IMR-90 (cell line): ENCODE measurements around the gene HAO2. TPM values are rescaled to one million over a fixed set of nuclear protein-coding genes. Genes with fewer than 3 reads are reported as not detected.

Experiments used
- ATAC-seq: fragments of 200-7000 bp; cut with Tn5 transposase; 2 replicates; pipeline ENCODE4 v1.9.1; 2020; ENCODE audit warnings: low read depth, mild to moderate bottlenecking, moderate library complexity
- BruUV-seq: library from RNA; stranded (reverse); fragments of 400-500 nt; replicated peaks from 2 replicates; lab custom pipeline; 2021; lab: Mats Ljungman, UMichigan
- CTCF ChIA-PET: fragments of 300-600 bp; formaldehyde crosslinking; extraction: SDS; loops from one replicate; lab custom pipeline; 2021; ENCODE audit warnings: antibody characterized with exemption; lab: Yijun Ruan, JAX
- POLR2A ChIA-PET: fragments of 300-600 bp; sonication (Branson Sonifier 250); formaldehyde crosslinking; loops from one replicate; lab custom pipeline; 2022; ENCODE audit warnings: antibody characterized with exemption; ENCODE audit not compliant: unreplicated experiment; lab: Charles Lee
- DNase-seq: peaks from one replicate; pipeline ENCODE4 v3.0.0; 2013
- H2AFZ ChIP-seq: replicated peaks from 2 replicates; pipeline ENCODE3; 2013; ENCODE audit warnings: low read length, mild to moderate bottlenecking; ENCODE audit not compliant: poor library complexity
- H2AK5ac ChIP-seq: 2 replicates; pipeline ENCODE4 v1.6.1; 2013; ENCODE audit warnings: low read depth, low read length, inconsistent platforms
- H2AK9ac ChIP-seq: replicated peaks from 2 replicates; pipeline ENCODE3; 2013; ENCODE audit warnings: mild to moderate bottlenecking, low read depth, low read length, moderate library complexity; ENCODE audit not compliant: poor library complexity
- H2BK120ac ChIP-seq: 2 replicates; pipeline ENCODE4 v1.6.1; 2013; ENCODE audit warnings: low read depth, low read length, inconsistent platforms
- H2BK15ac ChIP-seq: 3 replicates; pipeline ENCODE4 v1.6.1; 2013; ENCODE audit warnings: low read depth, low read length, inconsistent platforms
- H2BK20ac ChIP-seq: 2 replicates; pipeline ENCODE4 v1.6.1; 2013; ENCODE audit warnings: low read depth, mild to moderate bottlenecking, inconsistent platforms, low read length, moderate library complexity
- H2BK5ac ChIP-seq: 2 replicates; pipeline ENCODE4 v1.6.1; 2013; ENCODE audit warnings: mild to moderate bottlenecking, low read depth, low read length, inconsistent platforms; ENCODE audit not compliant: poor library complexity, severe bottlenecking
- H3K14ac ChIP-seq: replicated peaks from 2 replicates; pipeline ENCODE4 v1.6.1; 2013; ENCODE audit warnings: low read depth, low read length, inconsistent platforms
- H3K18ac ChIP-seq: 2 replicates; pipeline ENCODE4 v1.6.1; 2013; ENCODE audit warnings: low read depth, low read length, control low read depth
- H3K23ac ChIP-seq: 2 replicates; pipeline ENCODE4 v1.6.1; 2013; ENCODE audit warnings: low read depth, low read length, inconsistent platforms
- H3K27ac ChIP-seq: 2 replicates; pipeline ENCODE4 v1.5.1; 2013; ENCODE audit warnings: mild to moderate bottlenecking, control low read depth, low read length; ENCODE audit not compliant: insufficient read depth
- H3K27me3 ChIP-seq: 2 replicates; pipeline ENCODE4 v1.6.1; 2013; ENCODE audit warnings: low read length; ENCODE audit not compliant: control insufficient read depth, insufficient read depth
- H3K36me3 ChIP-seq: 2 replicates; pipeline ENCODE4 v1.6.1; 2013; ENCODE audit warnings: low read length, mixed read lengths; ENCODE audit not compliant: control insufficient read depth, insufficient read depth
- H3K4ac ChIP-seq: 2 replicates; pipeline ENCODE4 v1.6.1; 2013; ENCODE audit warnings: low read depth, low read length, inconsistent platforms
- H3K4me1 ChIP-seq: 2 replicates; pipeline ENCODE4 v1.6.1; 2013; ENCODE audit warnings: low read length, mixed read lengths; ENCODE audit not compliant: control insufficient read depth, insufficient read depth
- H3K4me2 ChIP-seq: 2 replicates; pipeline ENCODE4 v1.6.1; 2013; ENCODE audit warnings: low read depth, mild to moderate bottlenecking, control low read depth, low read length, moderate library complexity
- H3K4me3 ChIP-seq: 2 replicates; pipeline ENCODE4 v1.5.1; 2013; ENCODE audit warnings: low read depth, mild to moderate bottlenecking, control low read depth, low read length, moderate library complexity; ENCODE audit not compliant: insufficient read depth
- H3K56ac ChIP-seq: 2 replicates; pipeline ENCODE4 v1.6.1; 2013; ENCODE audit warnings: low read length, inconsistent platforms; ENCODE audit not compliant: insufficient read depth; ENCODE audit errors: extremely low read depth
- H3K79me1 ChIP-seq, 2 experiments: 2 replicates each; pipeline ENCODE4 v1.6.1; 2013; ENCODE audit warnings: low read length in 2 of 2, inconsistent platforms in 1 of 2, low read depth in 1 of 2
- H3K9ac ChIP-seq: 2 replicates; pipeline ENCODE4 v1.6.1; 2013; ENCODE audit warnings: low read depth, low read length, control low read depth
- H3K9me1 ChIP-seq: 2 replicates; pipeline ENCODE4 v1.6.1; 2013; ENCODE audit warnings: low read length, inconsistent platforms; ENCODE audit not compliant: insufficient read depth
- H3K9me3 ChIP-seq: 2 replicates; pipeline ENCODE4 v1.6.1; 2013; ENCODE audit warnings: low read length; ENCODE audit not compliant: control insufficient read depth, insufficient read depth
- H4K20me1 ChIP-seq: 2 replicates; pipeline ENCODE4 v1.6.1; 2013; ENCODE audit warnings: low read length, inconsistent platforms; ENCODE audit not compliant: insufficient read depth
- H4K5ac ChIP-seq: 2 replicates; pipeline ENCODE4 v1.6.1; 2013; ENCODE audit warnings: mild to moderate bottlenecking, low read depth, low read length, control low read depth
- H4K8ac ChIP-seq, 2 experiments: 2 replicates each; pipeline ENCODE4 v1.6.1; 2013; ENCODE audit warnings: low read depth in 2 of 2, low read length in 2 of 2, control low read depth in 1 of 2, inconsistent platforms in 1 of 2
- H4K91ac ChIP-seq: 2 replicates; pipeline ENCODE4 v1.6.1; 2013; ENCODE audit warnings: low read depth, low read length, inconsistent platforms; ENCODE audit not compliant: insufficient read depth
- BHLHE40 ChIP-seq: fragments of 150-350 bp; IDR thresholded peaks from 2 replicates; pipeline ENCODE4 v1.6.1; 2016; ENCODE audit warnings: mild to moderate bottlenecking, low read depth, low read length
- CHD1 ChIP-seq: IDR thresholded peaks from 2 replicates; pipeline ENCODE4 v1.6.1; 2012; ENCODE audit warnings: low read depth, low read length, improper control_type of control experiment
- FOS ChIP-seq: fragments of 150-350 bp; IDR thresholded peaks from 2 replicates; pipeline ENCODE4 v1.6.1; 2016; ENCODE audit warnings: low read depth, low read length
- MXI1 ChIP-seq: IDR thresholded peaks from 2 replicates; pipeline ENCODE4 v1.6.1; 2012; ENCODE audit warnings: low read depth, mild to moderate bottlenecking, low read length, moderate library complexity, borderline replicate concordance
- WGBS, 2 experiments: methylation state at CpG; one replicate each; pipeline versions ENCODE4 v1.1.5 to v1.1.7; 2013; ENCODE audit warnings: missing lambda C conversion rate in 2 of 2; ENCODE audit not compliant: insufficient read length in 1 of 2; ENCODE audit errors: extremely low coverage in 2 of 2; 5-methylcytosine and 5-hydroxymethylcytosine counted together
- dilution Hi-C: fragments of 300-500 bp; cut with HindIII; formaldehyde crosslinking; loops from one replicate; pipeline ENCODE4 v1.14.3; 2018; ENCODE audit warnings: low sequenced_read_pairs; ENCODE audit not compliant: unreplicated experiment
- in situ Hi-C: fragments of 300-500 bp; cut with MboI; formaldehyde crosslinking; loops from 3 replicates; pipeline ENCODE4 v1.14.3; 2019; ENCODE audit warnings: low sequenced_read_pairs, inconsistent platforms, mixed read lengths
- intact Hi-C: fragments of 100-400 bp; cut with micrococcal nuclease; formaldehyde crosslinking; loops from 2 replicates; pipeline ENCODE4 v1.10.0; 2022
- polyA plus RNA-seq, 3 experiments: library from polyadenylated mRNA; depleted of rRNA; stranded (reverse); fragments of >200 nt; gene quantifications; 2 replicates each; pipeline ENCODE4 v1.2.3, GENCODE V29; 2012; ENCODE audit warnings: low replicate concordance in 1 of 3
- total RNA-seq: library from RNA; depleted of rRNA; stranded (reverse); fragments of >200 nt; gene quantifications from 2 replicates; pipeline ENCODE4 v1.2.3, GENCODE V29; 2012

HAO2 gene
- total and polyA plus RNA-seq, 2 of the 4 experiments (the other 2 are of a cell fraction) = not detected

- Histone ChIP-seq H2BK20ac (no peak overlapping the region), H3K9me3 (no peaks in the 10 kb centered on the region), H2AFZ (no peak overlapping the region), H4K8ac (no peak overlapping the region), H3K27ac (no peak overlapping the region), H3K9me1 (no peaks in the 10 kb centered on the region), H3K27me3 (peaks cover 4% of the 10 kb centered on the region), H3K23ac (no peak overlapping the region), H2BK5ac (no peak overlapping the region), H2AK9ac (no peak overlapping the region), H4K91ac (no peak overlapping the region), H2BK120ac (no peak overlapping the region), H3K9ac (no peak overlapping the region), H3K36me3 (no peaks in the 10 kb centered on the region), H3K79me1 (no peaks in the 10 kb centered on the region), H2AK5ac (no peak overlapping the region), H4K5ac (no peak overlapping the region), H3K18ac (no peak overlapping the region), H3K4me3 (no peak overlapping the region), H2BK15ac (no peak overlapping the region), H4K20me1 (no peaks in the 10 kb centered on the region), H3K56ac (no peak overlapping the region), H3K4me2 (no peak overlapping the region), H3K4me1 (no peaks in the 10 kb centered on the region), H3K14ac (no peak overlapping the region), H3K4ac (no peak overlapping the region)
- DNase-seq (no peak), ATAC-seq (no peak)
- in situ Hi-C loops (loop anchor here (10.0 to 25.0 kb wide), 2 partner anchors 86 to 1199 kb away; no protein-coding TSS in a partner anchor), intact Hi-C loops (no loop called here), dilution Hi-C loops (no loop called here)
- ChIA-PET POLR2A (no interaction called here), CTCF (no interaction called here)
- TF ChIP-seq BHLHE40 (no peak), FOS (no peak), MXI1 (no peak), CHD1 (no peak)
- BruUV-seq = no TSS peak
- no CpG with 5 or more reads among the region's 1 CpG for WGBS, 2 experiments
Measured at GRCh38 chr1:119361205-119361604, 7.4 kb upstream of the HAO2 start.
